ENCODE data around the gene EGFL7. TPM values are rescaled to one million over a fixed set of nuclear protein-coding genes. Genes with fewer than 3 reads are reported as not detected.

EGFL7 gene
- total and polyA plus RNA-seq, 2 of the 13 experiments (the other 11 are each of a cell fraction or from before 2014, with no cell fraction given) = 0.20 to 5.1 TPM

DNA sequence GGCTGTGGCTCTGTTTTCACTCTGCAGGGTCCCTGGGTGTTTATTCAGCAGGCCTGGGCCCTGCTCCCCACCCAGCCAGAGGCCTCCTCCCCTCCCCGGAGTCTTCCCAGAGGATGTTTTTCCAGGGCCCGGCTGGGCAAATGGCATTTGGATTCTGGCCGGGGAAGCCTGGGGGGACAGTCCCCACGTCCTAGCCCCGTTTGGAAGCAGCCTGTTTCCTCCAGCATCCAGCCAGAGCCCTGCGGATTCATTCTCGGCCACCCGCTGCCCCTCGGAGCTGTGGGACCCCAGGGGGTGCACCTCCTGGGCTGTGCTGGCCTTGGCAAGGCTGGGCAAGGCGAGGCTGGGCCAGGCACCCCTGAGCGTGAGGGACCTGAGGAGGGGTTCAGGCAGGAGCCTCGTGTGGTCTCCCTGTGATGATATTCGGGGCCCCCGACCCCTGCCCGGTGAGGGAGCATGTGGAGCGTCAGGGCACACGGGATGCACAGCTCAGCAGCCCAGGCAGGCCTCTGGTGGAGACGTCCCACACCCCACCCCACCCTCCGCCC, 48.8 kb upstream of the EGFL7 start:
- H3K27ac ChIP-seq (ENCODE audit: extremely low read length, insufficient read depth, low read length) = no peak overlapping the region
- no peaks in the 10 kb centered on the region for H3K9me3 ChIP-seq (ENCODE audit: low read length)
- no peak for ATAC-seq
- FAIRE-seq = no peak
- H3K4me1 ChIP-seq (ENCODE audit: insufficient read depth, low read length) = peaks cover 18% of the 10 kb centered on the region
- WGBS (ENCODE audit: low lambda C conversion rate) = 32% methylated on average over 8 of the region's 19 CpGs
- TF ChIP-seq ZNF431 (CRISPR knock-in tag; IDR thresholded peaks at IDR 0.05; ENCODE audit: borderline replicate concordance, low read depth) = no peak
- no peak for TF ChIP-seq ZNF224 (CRISPR knock-in tag; IDR thresholded peaks at IDR 0.05)
- TF ChIP-seq KDM1A (CRISPR knock-in tag; IDR thresholded peaks at IDR 0.05) = no peak
- TF ChIP-seq SP5 (CRISPR knock-in tag; IDR thresholded peaks at IDR 0.05; ENCODE audit: borderline replicate concordance, low read depth) = no peak
- TF ChIP-seq SAP130 (CRISPR knock-in tag; IDR thresholded peaks at IDR 0.05; ENCODE audit: low read depth) = no peak
- no peak for TF ChIP-seq ZNF138 (CRISPR knock-in tag; IDR thresholded peaks at IDR 0.05; ENCODE audit: low read depth)
- no peak for TF ChIP-seq MYNN (CRISPR knock-in tag; IDR thresholded peaks at IDR 0.05; ENCODE audit: low read depth)
- TF ChIP-seq, protein P1, sequence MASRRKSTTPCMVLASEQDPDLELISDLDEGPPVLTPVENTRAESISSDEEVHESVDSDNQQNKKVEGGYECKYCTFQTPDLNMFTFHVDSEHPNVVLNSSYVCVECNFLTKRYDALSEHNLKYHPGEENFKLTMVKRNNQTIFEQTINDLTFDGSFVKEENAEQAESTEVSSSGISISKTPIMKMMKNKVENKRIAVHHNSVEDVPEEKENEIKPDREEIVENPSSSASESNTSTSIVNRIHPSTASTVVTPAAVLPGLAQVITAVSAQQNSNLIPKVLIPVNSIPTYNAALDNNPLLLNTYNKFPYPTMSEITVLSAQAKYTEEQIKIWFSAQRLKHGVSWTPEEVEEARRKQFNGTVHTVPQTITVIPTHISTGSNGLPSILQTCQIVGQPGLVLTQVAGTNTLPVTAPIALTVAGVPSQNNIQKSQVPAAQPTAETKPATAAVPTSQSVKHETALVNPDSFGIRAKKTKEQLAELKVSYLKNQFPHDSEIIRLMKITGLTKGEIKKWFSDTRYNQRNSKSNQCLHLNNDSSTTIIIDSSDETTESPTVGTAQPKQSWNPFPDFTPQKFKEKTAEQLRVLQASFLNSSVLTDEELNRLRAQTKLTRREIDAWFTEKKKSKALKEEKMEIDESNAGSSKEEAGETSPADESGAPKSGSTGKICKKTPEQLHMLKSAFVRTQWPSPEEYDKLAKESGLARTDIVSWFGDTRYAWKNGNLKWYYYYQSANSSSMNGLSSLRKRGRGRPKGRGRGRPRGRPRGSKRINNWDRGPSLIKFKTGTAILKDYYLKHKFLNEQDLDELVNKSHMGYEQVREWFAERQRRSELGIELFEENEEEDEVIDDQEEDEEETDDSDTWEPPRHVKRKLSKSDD (CRISPR knock-in tag; IDR thresholded peaks at IDR 0.05; ENCODE audit: low read depth) = no peak
- TF ChIP-seq JUND (CRISPR knock-in tag; IDR thresholded peaks at IDR 0.05) = no peak
- TF ChIP-seq, protein P2, sequence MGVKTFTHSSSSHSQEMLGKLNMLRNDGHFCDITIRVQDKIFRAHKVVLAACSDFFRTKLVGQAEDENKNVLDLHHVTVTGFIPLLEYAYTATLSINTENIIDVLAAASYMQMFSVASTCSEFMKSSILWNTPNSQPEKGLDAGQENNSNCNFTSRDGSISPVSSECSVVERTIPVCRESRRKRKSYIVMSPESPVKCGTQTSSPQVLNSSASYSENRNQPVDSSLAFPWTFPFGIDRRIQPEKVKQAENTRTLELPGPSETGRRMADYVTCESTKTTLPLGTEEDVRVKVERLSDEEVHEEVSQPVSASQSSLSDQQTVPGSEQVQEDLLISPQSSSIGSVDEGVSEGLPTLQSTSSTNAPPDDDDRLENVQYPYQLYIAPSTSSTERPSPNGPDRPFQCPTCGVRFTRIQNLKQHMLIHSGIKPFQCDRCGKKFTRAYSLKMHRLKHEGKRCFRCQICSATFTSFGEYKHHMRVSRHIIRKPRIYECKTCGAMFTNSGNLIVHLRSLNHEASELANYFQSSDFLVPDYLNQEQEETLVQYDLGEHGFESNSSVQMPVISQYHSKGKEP (CRISPR knock-in tag; IDR thresholded peaks at IDR 0.05) = no peak
- TF ChIP-seq ZMYM4 (CRISPR knock-in tag; IDR thresholded peaks at IDR 0.05) = no peak
- TF ChIP-seq, protein P3, sequence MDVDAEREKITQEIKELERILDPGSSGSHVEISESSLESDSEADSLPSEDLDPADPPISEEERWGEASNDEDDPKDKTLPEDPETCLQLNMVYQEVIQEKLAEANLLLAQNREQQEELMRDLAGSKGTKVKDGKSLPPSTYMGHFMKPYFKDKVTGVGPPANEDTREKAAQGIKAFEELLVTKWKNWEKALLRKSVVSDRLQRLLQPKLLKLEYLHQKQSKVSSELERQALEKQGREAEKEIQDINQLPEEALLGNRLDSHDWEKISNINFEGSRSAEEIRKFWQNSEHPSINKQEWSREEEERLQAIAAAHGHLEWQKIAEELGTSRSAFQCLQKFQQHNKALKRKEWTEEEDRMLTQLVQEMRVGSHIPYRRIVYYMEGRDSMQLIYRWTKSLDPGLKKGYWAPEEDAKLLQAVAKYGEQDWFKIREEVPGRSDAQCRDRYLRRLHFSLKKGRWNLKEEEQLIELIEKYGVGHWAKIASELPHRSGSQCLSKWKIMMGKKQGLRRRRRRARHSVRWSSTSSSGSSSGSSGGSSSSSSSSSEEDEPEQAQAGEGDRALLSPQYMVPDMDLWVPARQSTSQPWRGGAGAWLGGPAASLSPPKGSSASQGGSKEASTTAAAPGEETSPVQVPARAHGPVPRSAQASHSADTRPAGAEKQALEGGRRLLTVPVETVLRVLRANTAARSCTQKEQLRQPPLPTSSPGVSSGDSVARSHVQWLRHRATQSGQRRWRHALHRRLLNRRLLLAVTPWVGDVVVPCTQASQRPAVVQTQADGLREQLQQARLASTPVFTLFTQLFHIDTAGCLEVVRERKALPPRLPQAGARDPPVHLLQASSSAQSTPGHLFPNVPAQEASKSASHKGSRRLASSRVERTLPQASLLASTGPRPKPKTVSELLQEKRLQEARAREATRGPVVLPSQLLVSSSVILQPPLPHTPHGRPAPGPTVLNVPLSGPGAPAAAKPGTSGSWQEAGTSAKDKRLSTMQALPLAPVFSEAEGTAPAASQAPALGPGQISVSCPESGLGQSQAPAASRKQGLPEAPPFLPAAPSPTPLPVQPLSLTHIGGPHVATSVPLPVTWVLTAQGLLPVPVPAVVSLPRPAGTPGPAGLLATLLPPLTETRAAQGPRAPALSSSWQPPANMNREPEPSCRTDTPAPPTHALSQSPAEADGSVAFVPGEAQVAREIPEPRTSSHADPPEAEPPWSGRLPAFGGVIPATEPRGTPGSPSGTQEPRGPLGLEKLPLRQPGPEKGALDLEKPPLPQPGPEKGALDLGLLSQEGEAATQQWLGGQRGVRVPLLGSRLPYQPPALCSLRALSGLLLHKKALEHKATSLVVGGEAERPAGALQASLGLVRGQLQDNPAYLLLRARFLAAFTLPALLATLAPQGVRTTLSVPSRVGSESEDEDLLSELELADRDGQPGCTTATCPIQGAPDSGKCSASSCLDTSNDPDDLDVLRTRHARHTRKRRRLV (CRISPR knock-in tag; IDR thresholded peaks at IDR 0.05) = no peak
- no peak for TF ChIP-seq IRF2 (CRISPR knock-in tag; IDR thresholded peaks at IDR 0.05)
- TF ChIP-seq PCBP1 (IDR thresholded peaks at IDR 0.05; ENCODE audit: borderline replicate concordance, low read depth, low read length) = no peak
- TF ChIP-seq, protein P4, sequence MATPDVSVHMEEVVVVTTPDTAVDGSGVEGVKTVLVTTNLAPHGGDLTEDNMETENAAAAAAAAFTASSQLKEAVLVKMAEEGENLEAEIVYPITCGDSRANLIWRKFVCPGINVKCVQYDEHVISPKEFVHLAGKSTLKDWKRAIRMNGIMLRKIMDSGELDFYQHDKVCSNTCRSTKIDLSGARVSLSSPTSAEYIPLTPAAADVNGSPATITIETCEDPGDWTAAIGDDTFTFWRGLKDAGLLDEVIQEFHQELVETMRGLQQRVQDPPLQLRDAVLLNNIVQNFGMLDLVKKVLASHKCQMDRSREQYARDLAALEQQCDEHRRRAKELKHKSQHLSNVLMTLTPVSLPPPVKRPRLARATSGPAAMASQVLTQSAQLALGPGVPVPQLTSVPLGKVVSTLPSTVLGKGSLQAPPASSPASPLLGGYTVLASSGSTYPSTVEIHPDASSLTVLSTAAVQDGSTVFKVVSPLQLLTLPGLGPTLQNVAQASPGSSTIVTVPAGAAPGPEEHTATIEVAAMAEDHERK (CRISPR knock-in tag; IDR thresholded peaks at IDR 0.05; ENCODE audit: low read depth) = no peak
- H3K4me3 ChIP-seq (replicated peaks in 1 of 3; ENCODE audit: insufficient read depth in 1 of 3, low read depth in 2 of 3, low read length in 3 of 3) = no peak overlapping the region
- POLR2A ChIA-PET = no interaction called here
- H4K20me1 ChIP-seq (ENCODE audit: insufficient read depth, low read length) = peaks cover 8% of the 10 kb centered on the region; the same call in 1 of the 2 replicates
- no TSS peak for BruUV-seq (replicated peaks)
- no peaks in the 10 kb centered on the region for H3K79me2 ChIP-seq (ENCODE audit: insufficient read depth, low read length)
- in situ Hi-C loops (cut with HindIII; ENCODE audit: extremely low pct_ligation_motif_present, low pct_unique_long_range_greater_than_20kb) (no loop called here), intact Hi-C loops (cut with micrococcal nuclease; ENCODE audit: unreplicated experiment) (no loop called here)
- no peak overlapping the region for H2AFZ ChIP-seq (ENCODE audit: low read length)
- CTCF ChIA-PET (ENCODE audit: low intra/inter-chr PET ratio, low total read pairs) = no interaction called here
- H3K4me2 ChIP-seq (ENCODE audit: low read depth, low read length) = no peak overlapping the region
- no peak for DNase-seq (ENCODE audit: low spot score)
- no peaks in the 10 kb centered on the region for H3K36me3 ChIP-seq (replicated peaks in 1 of 2; ENCODE audit: control insufficient read depth in 1 of 2, insufficient read depth in 2 of 2, low read length in 2 of 2)
- peaks cover 28 to 79% of the 10 kb centered on the region in 2 experiments for H3K27me3 ChIP-seq (ENCODE audit: control insufficient read depth in 1 of 2, insufficient read depth in 2 of 2, low read length in 2 of 2)
- H3K9ac ChIP-seq (ENCODE audit: insufficient read depth, low read depth, low read length) = no peak overlapping the region

All from HepG2 (cell line).